GM23338 (cell line): ENCODE measurements around the gene AP1AR. TPM values are rescaled to one million over a fixed set of nuclear protein-coding genes. Genes with fewer than 3 reads are reported as not detected.

Experiments used
- ATAC-seq: fragments of 200-7000 bp; cut with Tn5 transposase; 3 replicates; pipeline ENCODE4 v1.9.1; 2020
- DNase-seq: peaks from one replicate; pipeline ENCODE4 v3.0.0-alpha.2; 2015; ENCODE audit warnings: low spot score
- H2AFZ ChIP-seq: fragments of 200-600 bp; sonication (generic); 2 replicates; pipeline ENCODE4 v1.8.0; 2016; ENCODE audit warnings: antibody characterized with exemption, mild to moderate bottlenecking, moderate library complexity
- H3F3A ChIP-seq: fragments of 200-600 bp; sonication (generic); replicated peaks from 2 replicates; pipeline ENCODE4 v1.8.0; 2017; ENCODE audit warnings: antibody characterized with exemption, mixed run types, low read depth
- H3K27ac ChIP-seq: fragments of 200-600 bp; sonication (generic); 2 replicates; pipeline ENCODE4 v1.6.1; 2016; ENCODE audit warnings: low read depth
- H3K27me3 ChIP-seq: fragments of 200-600 bp; sonication (generic); 2 replicates; pipeline ENCODE4 v1.8.0; 2016; ENCODE audit warnings: mild to moderate bottlenecking, mixed run types, moderate library complexity; ENCODE audit not compliant: insufficient read depth
- H3K36me3 ChIP-seq: fragments of 200-600 bp; sonication (generic); 2 replicates; pipeline ENCODE4 v1.8.0; 2016; ENCODE audit warnings: mild to moderate bottlenecking; ENCODE audit not compliant: insufficient read depth
- H3K4me1 ChIP-seq: fragments of 200-600 bp; sonication (generic); 2 replicates; pipeline ENCODE4 v1.8.0; 2016; ENCODE audit warnings: mild to moderate bottlenecking, moderate library complexity; ENCODE audit not compliant: insufficient read depth
- H3K4me2 ChIP-seq: fragments of 200-600 bp; sonication (generic); 2 replicates; pipeline ENCODE4 v1.7.1; 2017; ENCODE audit warnings: mixed run types
- H3K4me3 ChIP-seq: fragments of 200-600 bp; sonication (generic); 2 replicates; pipeline ENCODE4 v1.6.1; 2016; ENCODE audit warnings: mixed run types
- H3K79me2 ChIP-seq: fragments of 200-600 bp; sonication (generic); replicated peaks from 2 replicates; pipeline ENCODE4 v1.8.0; 2017; ENCODE audit warnings: mild to moderate bottlenecking; ENCODE audit not compliant: insufficient read depth
- H3K9me2 ChIP-seq: fragments of 200-600 bp; sonication (generic); 2 replicates; pipeline ENCODE4 v1.8.0; 2017; ENCODE audit not compliant: insufficient read depth
- H4K20me1 ChIP-seq: fragments of 200-600 bp; sonication (generic); replicated peaks from 2 replicates; pipeline ENCODE4 v1.8.0; 2017; ENCODE audit warnings: mild to moderate bottlenecking; ENCODE audit not compliant: insufficient read depth
- H3K27ac Mint-ChIP-seq: 2 replicates; pipeline ENCODE4 v1.8.0; 2020; ENCODE audit warnings: inconsistent platforms, mild to moderate bottlenecking, moderate library complexity, mixed read lengths
- H3K27me3 Mint-ChIP-seq: 3 replicates; pipeline ENCODE4 v1.8.0; 2022; ENCODE audit warnings: low read depth, mild to moderate bottlenecking, moderate library complexity, mixed read lengths, inconsistent platforms; ENCODE audit not compliant: insufficient read depth, poor library complexity
- H3K36me3 Mint-ChIP-seq: 3 replicates; pipeline ENCODE4 v1.8.0; 2021; ENCODE audit warnings: low read depth, mild to moderate bottlenecking, inconsistent platforms, moderate library complexity, mixed read lengths
- H3K4me1 Mint-ChIP-seq: 3 replicates; pipeline ENCODE4 v1.8.0; 2020; ENCODE audit warnings: mild to moderate bottlenecking, inconsistent platforms, mixed read lengths
- H3K4me3 Mint-ChIP-seq: 3 replicates; pipeline ENCODE4 v1.8.0; 2021; ENCODE audit warnings: moderate library complexity, mild to moderate bottlenecking, inconsistent platforms, mixed read lengths
- H3K9me3 Mint-ChIP-seq: 3 replicates; pipeline ENCODE4 v1.8.0; 2020; ENCODE audit warnings: moderate library complexity, mild to moderate bottlenecking, inconsistent platforms, mixed read lengths
- CREB1 ChIP-seq: fragments of 250-450 bp; sonication (Bioruptor Pico); IDR thresholded peaks from 2 replicates; pipeline ENCODE4 v1.5.0; 2020; ENCODE audit warnings: low read depth, mild to moderate bottlenecking, moderate library complexity
- CTCF ChIP-seq, 2 experiments: fragments of 200-600 bp in 1 of 2; sonication (generic) in 1 of 2; conservative IDR thresholded peaks; 2 replicates each; pipeline versions ENCODE4 v1.5.1 to v1.6.1; 2016 to 2017; ENCODE audit warnings: antibody characterized with exemption in 2 of 2, low read depth in 2 of 2, mild to moderate bottlenecking in 2 of 2, moderate library complexity in 1 of 2
- EZH2 ChIP-seq: fragments of 200-600 bp; sonication (generic); IDR thresholded peaks from one replicate; pipeline ENCODE4 v1.8.0; 2017; ENCODE audit warnings: antibody characterized with exemption, mild to moderate bottlenecking, low read depth; ENCODE audit not compliant: unreplicated experiment
- EZH2phosphoT487 ChIP-seq: fragments of 200-600 bp; sonication (generic); IDR thresholded peaks from one replicate; pipeline ENCODE4 v1.8.1; 2018; ENCODE audit warnings: antibody characterized with exemption; ENCODE audit not compliant: unreplicated experiment
- JUNB ChIP-seq: IDR thresholded peaks from one replicate; pipeline ENCODE4 v1.6.1; 2016; ENCODE audit warnings: antibody characterized with exemption; ENCODE audit not compliant: unreplicated experiment
- NANOG ChIP-seq: IDR thresholded peaks from 2 replicates; pipeline ENCODE4 v1.6.1; 2016; ENCODE audit warnings: antibody characterized with exemption, borderline replicate concordance
- POLR2AphosphoS5 ChIP-seq: IDR thresholded peaks from 2 replicates; pipeline ENCODE4 v1.6.1; 2016; ENCODE audit warnings: antibody characterized with exemption, low read depth
- STAT1 ChIP-seq: IDR thresholded peaks from one replicate; pipeline ENCODE4 v1.6.1; 2016; ENCODE audit warnings: antibody characterized with exemption; ENCODE audit not compliant: unreplicated experiment
- ZNF114 ChIP-seq: fragments of 250-450 bp; sonication (Bioruptor Pico); IDR thresholded peaks from 2 replicates; pipeline ENCODE4 v1.5.0; 2020; ENCODE audit warnings: mild to moderate bottlenecking, moderate library complexity
- ZNF331 ChIP-seq: fragments of 250-450 bp; sonication (Bioruptor Pico); IDR thresholded peaks from 2 replicates; pipeline ENCODE4 v1.5.0; 2020; ENCODE audit warnings: low read depth, mild to moderate bottlenecking, moderate library complexity
- ZNF462 ChIP-seq: fragments of 250-450 bp; sonication (Bioruptor Pico); IDR thresholded peaks from 2 replicates; pipeline ENCODE4 v1.5.0; 2020; ENCODE audit warnings: mild to moderate bottlenecking, moderate library complexity
- polyA plus RNA-seq: library from polyadenylated mRNA; unstranded; fragments of >200 nt; fragmentation: Nextera tagmentation; extraction: Ambion mirVana; gene quantifications from 2 replicates; pipeline ENCODE4 v1.2.1, GENCODE V29; 2016
- total RNA-seq: library from RNA; depleted of rRNA; stranded (reverse); fragments of >200 nt; shearing (Covaris generic); gene quantifications from 2 replicates; pipeline ENCODE4 v1.2.3, GENCODE V29; 2014
- TF ChIP-seq, protein P1 (sequence below): IDR thresholded peaks from 2 replicates; pipeline ENCODE4 v1.6.1; 2016; ENCODE audit warnings: antibody characterized with exemption
- TF ChIP-seq, protein P2 (sequence below): IDR thresholded peaks from one replicate; pipeline ENCODE4 v1.6.1; 2018; ENCODE audit warnings: antibody characterized with exemption; ENCODE audit not compliant: unreplicated experiment

AP1AR gene
- total and polyA plus RNA-seq, 2 experiments from 2014 or later = 17.5 to 28.0 TPM

- Histone ChIP-seq H3K4me2 (no peak overlapping the region), H3K79me2 (no peaks in the 10 kb centered on the region), H3K4me1 (no peaks in the 10 kb centered on the region), H3K4me3 (no peak overlapping the region), H3F3A (no peaks in the 10 kb centered on the region), H3K27ac (no peak overlapping the region), H4K20me1 (no peaks in the 10 kb centered on the region), H2AFZ (no peak overlapping the region), H3K27me3 (peaks cover 11% of the 10 kb centered on the region), H3K36me3 (no peaks in the 10 kb centered on the region), H3K9me2 (no peaks in the 10 kb centered on the region)
- TF ChIP-seq EZH2phosphoT487 (no peak), POLR2AphosphoS5 (no peak), NANOG (no peak), EZH2 (no peak), ZNF114 (no peak), JUNB (no peak), ZNF462 (no peak), STAT1 (no peak), CREB1 (no peak), ZNF331 (no peak), CTCF (conservative IDR thresholded peaks at IDR 0.05; ENCODE audit: low read depth in 2 of 2) (no peak)
- TF ChIP-seq, protein P1, sequence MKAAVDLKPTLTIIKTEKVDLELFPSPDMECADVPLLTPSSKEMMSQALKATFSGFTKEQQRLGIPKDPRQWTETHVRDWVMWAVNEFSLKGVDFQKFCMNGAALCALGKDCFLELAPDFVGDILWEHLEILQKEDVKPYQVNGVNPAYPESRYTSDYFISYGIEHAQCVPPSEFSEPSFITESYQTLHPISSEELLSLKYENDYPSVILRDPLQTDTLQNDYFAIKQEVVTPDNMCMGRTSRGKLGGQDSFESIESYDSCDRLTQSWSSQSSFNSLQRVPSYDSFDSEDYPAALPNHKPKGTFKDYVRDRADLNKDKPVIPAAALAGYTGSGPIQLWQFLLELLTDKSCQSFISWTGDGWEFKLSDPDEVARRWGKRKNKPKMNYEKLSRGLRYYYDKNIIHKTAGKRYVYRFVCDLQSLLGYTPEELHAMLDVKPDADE = no peak
- TF ChIP-seq, protein P2, sequence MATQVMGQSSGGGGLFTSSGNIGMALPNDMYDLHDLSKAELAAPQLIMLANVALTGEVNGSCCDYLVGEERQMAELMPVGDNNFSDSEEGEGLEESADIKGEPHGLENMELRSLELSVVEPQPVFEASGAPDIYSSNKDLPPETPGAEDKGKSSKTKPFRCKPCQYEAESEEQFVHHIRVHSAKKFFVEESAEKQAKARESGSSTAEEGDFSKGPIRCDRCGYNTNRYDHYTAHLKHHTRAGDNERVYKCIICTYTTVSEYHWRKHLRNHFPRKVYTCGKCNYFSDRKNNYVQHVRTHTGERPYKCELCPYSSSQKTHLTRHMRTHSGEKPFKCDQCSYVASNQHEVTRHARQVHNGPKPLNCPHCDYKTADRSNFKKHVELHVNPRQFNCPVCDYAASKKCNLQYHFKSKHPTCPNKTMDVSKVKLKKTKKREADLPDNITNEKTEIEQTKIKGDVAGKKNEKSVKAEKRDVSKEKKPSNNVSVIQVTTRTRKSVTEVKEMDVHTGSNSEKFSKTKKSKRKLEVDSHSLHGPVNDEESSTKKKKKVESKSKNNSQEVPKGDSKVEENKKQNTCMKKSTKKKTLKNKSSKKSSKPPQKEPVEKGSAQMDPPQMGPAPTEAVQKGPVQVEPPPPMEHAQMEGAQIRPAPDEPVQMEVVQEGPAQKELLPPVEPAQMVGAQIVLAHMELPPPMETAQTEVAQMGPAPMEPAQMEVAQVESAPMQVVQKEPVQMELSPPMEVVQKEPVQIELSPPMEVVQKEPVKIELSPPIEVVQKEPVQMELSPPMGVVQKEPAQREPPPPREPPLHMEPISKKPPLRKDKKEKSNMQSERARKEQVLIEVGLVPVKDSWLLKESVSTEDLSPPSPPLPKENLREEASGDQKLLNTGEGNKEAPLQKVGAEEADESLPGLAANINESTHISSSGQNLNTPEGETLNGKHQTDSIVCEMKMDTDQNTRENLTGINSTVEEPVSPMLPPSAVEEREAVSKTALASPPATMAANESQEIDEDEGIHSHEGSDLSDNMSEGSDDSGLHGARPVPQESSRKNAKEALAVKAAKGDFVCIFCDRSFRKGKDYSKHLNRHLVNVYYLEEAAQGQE = no peak
- no peak overlapping the region for H3K4me3 Mint-ChIP-seq
- peaks cover 11% of the 10 kb centered on the region for H3K9me3 Mint-ChIP-seq
- peaks cover 2% of the 10 kb centered on the region; the same call in 2 of the 3 replicates for H3K4me1 Mint-ChIP-seq
- peaks cover 6% of the 10 kb centered on the region for H3K27me3 Mint-ChIP-seq
- DNase-seq (no peak), ATAC-seq (no peak)
- no peak overlapping the region for H3K27ac Mint-ChIP-seq
- peaks cover 5% of the 10 kb centered on the region; the same call in 2 of the 3 replicates for H3K36me3 Mint-ChIP-seq
Observed at GRCh38 chr4:112279025-112279881, 47.7 kb downstream of the AP1AR start.
